IPS-18c (cell line): ENCODE results near the gene TNFRSF8.

Experiments used
- H3K4me3 ChIP-seq: 2 replicates; pipeline ENCODE4 v1.7.0; 2013; ENCODE audit warnings: low read depth, mild to moderate bottlenecking, low read length, moderate library complexity; ENCODE audit not compliant: insufficient read depth
- H3K9me3 ChIP-seq: one replicate; pipeline ENCODE4 v1.6.1; 2013; ENCODE audit warnings: mild to moderate bottlenecking, low read length, moderate library complexity; ENCODE audit not compliant: control insufficient read depth, insufficient read depth

The TNFRSF8 gene

GRCh38 chr1:12169442-12170135, 106.5 kb downstream of the TNFRSF8 start:
- H3K4me3 ChIP-seq = no peak overlapping the region
- H3K9me3 ChIP-seq = no peaks in the 10 kb centered on the region

DNA sequence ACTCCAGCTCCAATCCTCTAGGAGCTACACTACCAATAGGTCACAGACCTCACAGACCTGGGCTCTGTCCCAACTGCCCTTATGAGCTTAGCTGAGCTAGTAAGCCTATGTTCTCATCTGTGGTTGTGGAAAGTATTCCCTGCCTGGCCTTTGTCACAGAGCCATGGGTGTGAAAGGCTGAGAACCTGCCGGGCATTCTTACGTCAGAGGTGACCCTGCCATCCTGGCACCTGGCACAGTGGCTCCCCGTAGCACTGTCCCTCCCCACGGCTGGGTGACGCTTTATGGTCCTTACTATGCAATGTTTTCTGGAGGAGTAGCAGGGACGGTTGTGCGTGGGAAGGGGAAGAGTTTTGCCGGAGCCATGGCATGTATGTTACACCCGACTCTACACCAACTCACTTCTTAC, 107.2 kb downstream of the TNFRSF8 start:
- no peaks in the 10 kb centered on the region for H3K9me3 ChIP-seq
- no peak overlapping the region for H3K4me3 ChIP-seq

- Histone ChIP-seq H3K9me3 (no peaks in the 10 kb centered on the region), H3K4me3 (no peak overlapping the region)
Observed at GRCh38 chr1:12171206-12172041, 108.3 kb downstream of the TNFRSF8 start.

GRCh38 chr1:12172042-12172851, 109.1 kb downstream of the TNFRSF8 start:
- H3K4me3 ChIP-seq = no peak overlapping the region

DNA sequence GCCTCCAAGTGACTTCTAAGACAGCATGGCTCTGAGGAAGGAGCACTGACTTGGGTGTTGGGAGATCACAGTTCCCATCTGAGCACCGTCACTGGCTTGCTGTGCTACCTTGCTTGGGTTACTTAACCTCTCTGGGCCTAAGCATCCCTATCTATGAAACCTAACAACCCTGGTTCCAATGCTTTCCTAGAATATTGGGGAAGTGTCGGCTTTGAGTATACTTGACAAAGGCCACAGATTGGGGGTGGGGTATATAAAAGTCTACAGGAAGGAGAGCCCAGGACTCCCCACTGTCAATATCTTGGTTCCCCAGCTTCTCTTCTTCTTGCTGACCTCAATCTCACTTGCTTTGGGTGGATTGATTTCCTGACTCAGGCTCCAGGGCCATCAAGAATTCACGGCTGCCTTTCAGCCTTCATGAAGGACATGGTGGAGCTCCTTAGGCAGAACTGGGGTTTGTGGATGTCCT, 110.0 kb downstream of the TNFRSF8 start:
- H3K4me3 ChIP-seq = no peak overlapping the region
- H3K9me3 ChIP-seq = peaks cover 4% of the 10 kb centered on the region

More at GRCh38 chr1:12172042-12172851, 109.1 kb downstream of the TNFRSF8 start:
- H3K9me3 ChIP-seq = peaks cover 4% of the 10 kb centered on the region

- no peak overlapping the region for H3K4me3 ChIP-seq
Observed at GRCh38 chr1:12173631-12174121, 110.6 kb downstream of the TNFRSF8 start.

GRCh38 chr1:12174924-12175810, 112.1 kb downstream of the TNFRSF8 start:
- H3K4me3 ChIP-seq = no peak overlapping the region
- peaks cover 4% of the 10 kb centered on the region for H3K9me3 ChIP-seq

More at GRCh38 chr1:12173631-12174121, 110.6 kb downstream of the TNFRSF8 start:
- H3K9me3 ChIP-seq = peaks cover 4% of the 10 kb centered on the region

GRCh38 chr1:12176298-12177118, 113.4 kb downstream of the TNFRSF8 start:
- H3K4me3 ChIP-seq = no peak overlapping the region
- H3K9me3 ChIP-seq = peaks cover 4% of the 10 kb centered on the region

DNA sequence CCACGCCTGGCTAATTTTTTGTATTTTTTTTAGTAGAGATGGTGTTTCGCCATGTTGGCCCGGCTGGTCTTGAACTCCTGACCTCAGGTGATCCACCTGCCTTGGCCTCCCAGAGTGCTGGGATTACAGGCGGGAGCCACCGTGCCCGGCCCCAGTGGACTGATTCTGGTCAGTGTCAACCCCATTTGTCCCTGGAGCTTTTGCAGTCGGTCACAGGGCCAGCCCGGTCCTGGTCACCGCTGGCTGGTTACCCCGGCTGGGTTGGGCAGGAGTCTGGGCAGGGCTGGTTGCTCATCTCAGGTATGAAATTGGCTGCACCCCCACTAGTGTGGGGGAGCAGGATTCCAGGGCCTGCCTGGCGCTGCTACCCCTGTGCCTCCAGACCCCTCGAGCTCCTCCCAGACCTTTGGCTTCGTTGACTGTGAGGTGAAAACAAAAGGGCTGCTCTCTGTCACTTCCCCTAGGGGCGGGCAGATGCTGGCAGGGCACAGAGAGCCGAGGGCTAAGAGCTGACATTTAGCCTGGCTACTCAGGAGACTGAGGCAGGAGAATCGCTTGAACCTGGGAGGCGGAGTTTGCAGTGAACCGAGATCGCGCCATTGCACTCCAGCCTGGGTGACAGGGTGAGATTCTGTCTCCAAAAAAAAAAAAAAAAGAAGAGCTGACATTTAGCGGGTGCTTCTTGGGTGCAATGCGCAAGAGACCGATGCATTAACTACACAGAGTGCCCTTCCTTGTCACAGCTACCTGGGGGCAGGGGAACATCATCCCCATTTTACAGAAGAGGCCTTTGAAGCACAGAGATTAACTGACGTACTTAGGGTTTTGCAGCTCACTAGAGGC, 114.3 kb downstream of the TNFRSF8 start:
- H3K9me3 ChIP-seq = peaks cover 4% of the 10 kb centered on the region
- no peak overlapping the region for H3K4me3 ChIP-seq

DNA sequence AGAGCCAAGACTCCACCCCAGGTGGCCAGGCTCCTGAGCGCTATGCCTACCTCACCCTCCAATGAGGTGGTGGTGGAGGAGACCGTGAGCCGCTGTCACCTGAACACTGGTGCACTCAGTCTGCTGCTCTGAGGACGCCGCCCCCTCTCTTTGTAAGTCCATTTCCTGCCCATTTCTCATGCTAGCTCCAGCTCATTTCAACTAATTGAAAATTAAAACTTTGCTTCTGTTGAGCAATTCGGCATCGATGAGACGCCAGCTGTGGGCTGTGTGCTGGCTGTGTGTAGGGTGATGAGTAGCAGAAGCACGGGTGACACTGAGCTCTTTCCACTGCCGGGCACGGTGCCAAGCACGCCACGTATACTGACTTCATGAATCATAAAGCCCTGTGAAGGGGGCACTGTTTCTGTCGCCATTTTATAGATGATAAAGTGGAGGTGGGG, 114.9 kb downstream of the TNFRSF8 start:
- H3K4me3 ChIP-seq = no peak overlapping the region

GRCh38 chr1:12178511-12178910, 115.4 kb downstream of the TNFRSF8 start:
- Histone ChIP-seq H3K4me3 (no peak overlapping the region), H3K9me3 (peaks cover 4% of the 10 kb centered on the region)

More for the DNA sequence above, 114.9 kb downstream of the TNFRSF8 start:
- H3K9me3 ChIP-seq = peaks cover 4% of the 10 kb centered on the region

- no peak overlapping the region for H3K4me3 ChIP-seq
Observed at GRCh38 chr1:12179111-12179519, 116.0 kb downstream of the TNFRSF8 start.

GRCh38 chr1:12179676-12180075, 116.6 kb downstream of the TNFRSF8 start:
- Histone ChIP-seq H3K9me3 (peaks cover 4% of the 10 kb centered on the region), H3K4me3 (no peak overlapping the region)

More at GRCh38 chr1:12179111-12179519, 116.0 kb downstream of the TNFRSF8 start:
- peaks cover 4% of the 10 kb centered on the region for H3K9me3 ChIP-seq

DNA sequence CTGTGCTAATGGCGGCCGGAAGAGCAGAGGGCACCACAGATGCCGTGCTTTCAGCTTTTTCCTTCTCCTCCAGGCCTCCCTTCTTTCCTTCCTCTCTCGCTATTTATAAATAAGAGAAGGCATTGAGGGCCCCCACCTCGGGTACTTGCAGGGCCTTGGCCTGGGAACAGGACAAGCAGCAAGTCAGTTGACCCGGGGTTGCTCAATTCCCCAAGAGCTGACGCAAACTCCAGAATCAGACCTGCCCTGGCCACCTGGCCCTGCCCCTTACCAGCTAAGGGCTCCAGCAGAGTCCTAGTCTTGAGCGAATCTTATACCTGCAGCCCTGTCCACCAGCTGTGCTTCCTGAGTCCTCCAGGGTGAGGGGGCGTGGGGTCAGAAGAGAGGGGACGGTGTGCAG, 117.2 kb downstream of the TNFRSF8 start:
- Histone ChIP-seq H3K9me3 (peaks cover 10% of the 10 kb centered on the region), H3K4me3 (no peak overlapping the region)

DNA sequence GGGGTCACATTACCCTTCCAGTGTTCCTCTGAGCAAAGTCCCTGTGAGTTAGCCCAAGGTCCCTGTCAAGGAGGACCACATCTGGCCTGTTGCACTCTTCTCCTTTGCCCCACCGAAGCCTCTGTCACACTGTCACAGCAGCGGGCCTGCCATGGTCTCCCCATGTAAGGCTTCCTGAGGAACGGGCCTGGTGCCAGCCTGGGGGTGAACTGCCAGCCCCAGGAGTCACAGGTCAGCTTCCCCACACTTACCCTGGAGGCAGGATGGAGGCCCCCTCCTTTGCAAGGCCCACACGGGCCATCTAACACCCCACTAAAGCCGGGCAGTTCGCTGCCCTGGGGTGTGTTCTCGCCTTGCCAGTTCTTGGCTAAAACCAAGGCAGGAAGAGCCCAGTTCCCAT, 117.8 kb downstream of the TNFRSF8 start:
- H3K4me3 ChIP-seq = no peak overlapping the region
- peaks cover 14% of the 10 kb centered on the region for H3K9me3 ChIP-seq
